WI38 (cell line): Measurements from ENCODE around the gene LILRA2.
"Not testable (repeated sequence)": the region's sequence is repeated elsewhere in the genome, so short reads cannot be mapped to it uniquely, and the experiment has no call there.

ENCODE experiments used
- H3K4me3 ChIP-seq: 2 replicates; pipeline ENCODE4 v1.5.1; 2011; ENCODE audit warnings: low read depth, mild to moderate bottlenecking, control low read depth, low read length
- CTCF ChIP-seq: IDR thresholded peaks from 2 replicates; pipeline ENCODE4 v1.5.1; 2012; ENCODE audit warnings: low read depth, mild to moderate bottlenecking, control low read depth, low read length

Gene LILRA2

GRCh38 chr19:54552913-54553310 lies 20.7 kb upstream of the LILRA2 start:
- no peak for TF ChIP-seq CTCF
- no peak overlapping the region for H3K4me3 ChIP-seq

DNA sequence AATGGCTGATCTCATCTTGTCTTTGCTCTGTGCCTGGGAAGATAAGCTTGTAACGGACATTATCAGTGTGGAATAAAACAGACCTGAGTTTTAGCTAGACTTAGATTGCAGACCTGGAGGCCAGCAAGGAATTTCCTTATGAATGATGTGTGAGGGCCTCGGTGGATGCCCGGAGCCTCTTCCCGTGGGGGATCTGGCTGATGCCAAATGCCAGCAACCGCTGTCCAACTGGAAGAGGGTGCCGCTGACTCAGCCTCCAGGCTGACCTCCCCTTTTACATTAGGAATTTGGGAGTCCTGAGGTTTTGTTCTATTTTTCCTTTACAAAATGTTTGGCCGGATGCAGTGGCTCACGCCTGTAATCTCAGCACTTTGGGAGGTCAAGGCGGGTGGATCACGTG lies 19.6 kb upstream of the LILRA2 start:
- no peak overlapping the region for H3K4me3 ChIP-seq
- TF ChIP-seq CTCF, result no peak

DNA sequence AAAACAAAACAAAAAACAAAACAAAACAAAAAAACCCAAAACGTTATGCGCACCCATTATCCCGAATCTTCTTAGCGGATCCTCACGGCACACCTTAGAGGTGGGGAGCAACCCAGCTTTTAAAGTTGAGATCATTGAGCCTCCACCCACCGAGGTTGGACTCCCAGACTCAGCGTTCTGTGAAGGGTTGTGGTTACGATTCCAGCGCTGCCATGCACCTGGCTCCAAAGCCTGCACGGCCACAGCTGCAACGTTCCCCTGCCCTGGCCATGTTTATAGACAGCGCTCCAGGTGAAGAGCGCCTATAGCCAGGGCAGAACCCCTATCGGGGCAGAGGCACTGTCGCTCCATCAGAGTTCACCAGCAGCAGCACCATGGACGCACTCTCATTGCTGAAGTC lies 18.7 kb upstream of the LILRA2 start:
- H3K4me3 ChIP-seq, result no peak overlapping the region
- TF ChIP-seq CTCF, result no peak

GRCh38 chr19:54556194-54556593 lies 17.4 kb upstream of the LILRA2 start:
- H3K4me3 ChIP-seq, result no peak overlapping the region
- no peak for TF ChIP-seq CTCF

DNA sequence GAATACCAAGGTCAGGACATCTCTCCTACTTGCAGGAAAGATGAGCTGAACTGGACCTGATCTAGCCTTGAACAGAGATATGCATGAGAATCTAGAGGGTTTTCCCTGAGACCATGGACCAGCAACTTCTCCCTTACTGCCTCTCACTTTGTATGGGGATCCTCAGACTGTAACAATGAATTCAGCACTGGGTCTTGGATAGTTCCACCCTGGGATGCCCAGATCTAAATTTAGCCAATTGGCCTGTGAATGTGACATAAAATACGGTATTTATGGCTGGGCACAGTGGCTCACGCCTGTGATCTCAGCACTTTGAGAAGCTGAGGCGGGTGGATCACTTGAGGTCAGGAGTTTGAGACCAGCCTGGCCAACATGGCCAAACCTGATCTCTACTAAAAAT lies 15.3 kb upstream of the LILRA2 start:
- H3K4me3 ChIP-seq, result no peak overlapping the region
- no peak for TF ChIP-seq CTCF

GRCh38 chr19:54560881-54561385 lies 12.7 kb upstream of the LILRA2 start:
- no peak overlapping the region for H3K4me3 ChIP-seq
- TF ChIP-seq CTCF, result no peak

GRCh38 chr19:54561840-54562239 lies 11.8 kb upstream of the LILRA2 start:
- no peak for TF ChIP-seq CTCF
- no peak overlapping the region for H3K4me3 ChIP-seq

DNA sequence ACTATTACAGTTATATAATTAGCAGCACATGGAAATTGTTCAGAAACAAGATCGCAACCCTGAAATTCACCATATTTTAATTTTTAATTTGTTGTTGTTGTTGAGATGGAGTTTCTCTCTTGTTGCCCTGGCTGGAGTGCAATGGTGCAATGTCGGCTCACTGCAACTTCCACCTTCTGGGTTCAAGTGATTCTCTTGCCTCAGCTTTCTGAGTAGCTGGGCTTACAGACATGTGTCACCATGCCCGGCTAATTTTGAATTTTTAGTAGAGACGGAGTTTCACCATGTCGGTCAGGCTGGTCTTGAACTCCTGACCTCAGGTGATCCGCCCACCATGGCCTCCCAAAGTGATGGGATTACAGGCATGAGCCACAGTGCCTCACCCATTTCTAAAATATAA lies 10.4 kb upstream of the LILRA2 start:
- H3K4me3 ChIP-seq, result not testable (repeated sequence)
